GM12878 (cell line): Measurements from ENCODE around the gene B3GNT4. TPM values are rescaled to one million over a fixed set of nuclear protein-coding genes. Genes with fewer than 3 reads are reported as not detected.

ENCODE experiments used
- ATAC-seq: fragments of 200-7000 bp; cut with Tn5 transposase; 3 replicates; pipeline ENCODE4 v1.9.1; 2020; ENCODE audit warnings: mild to moderate bottlenecking, moderate library complexity
- BruUV-seq: library from RNA; stranded (reverse); fragments of 400-500 nt; replicated peaks from 2 replicates; lab custom pipeline; 2021; lab: Mats Ljungman, UMichigan
- CTCF ChIA-PET: fragments of 300-600 bp; sonication (Branson Sonifier 250); formaldehyde crosslinking; extraction: SDS; loops from one replicate; lab custom pipeline; 2021; ENCODE audit warnings: inconsistent platforms; lab: Yijun Ruan, JAX
- POLR2A ChIA-PET: fragments of 350-600 bp; formaldehyde crosslinking; extraction: SDS; loops from one replicate; lab custom pipeline; 2021; ENCODE audit warnings: inconsistent platforms; lab: Charles Lee
- RAD21 ChIA-PET: fragments of 300-600 bp; sonication (Branson Sonifier 250); formaldehyde crosslinking; loops from one replicate; lab custom pipeline; 2023; ENCODE audit warnings: antibody characterized with exemption; ENCODE audit not compliant: unreplicated experiment; lab: Charles Lee
- SMC1A ChIA-PET: fragments of 300-600 bp; sonication (Branson Sonifier 250); formaldehyde crosslinking; loops from one replicate; lab custom pipeline; 2023; ENCODE audit not compliant: unreplicated experiment, uncharacterized antibody; lab: Charles Lee
- DNase-seq: peaks from one replicate; pipeline ENCODE4 v3.0.0-alpha.2; 2011; ENCODE audit warnings: low read depth, low spot score
- FAIRE-seq: peaks from 3 replicates; lab custom pipeline; 2011; peaks lifted over from hg19 to GRCh38; lab: Jason Lieb, UNC
- H2AFZ ChIP-seq: 2 replicates; pipeline ENCODE4 v1.6.0; 2011; ENCODE audit warnings: low read depth, low read length, control low read depth; ENCODE audit not compliant: control insufficient read depth
- H3K27ac ChIP-seq: 2 replicates; pipeline ENCODE4 v1.5.1; 2011; ENCODE audit warnings: control low read depth; ENCODE audit not compliant: control insufficient read depth, insufficient read depth
- H3K27me3 ChIP-seq, 2 experiments: replicated peaks in 1 of 2; 2 replicates each; pipeline versions ENCODE4 v1.6.0 to v1.6.1; 2011; ENCODE audit warnings: low read length in 1 of 2; ENCODE audit not compliant: control insufficient read depth in 2 of 2, insufficient read depth in 2 of 2
- H3K36me3 ChIP-seq, 2 experiments: 2 replicates each; pipeline ENCODE4 v1.5.1; 2011; ENCODE audit warnings: low read length in 1 of 2; ENCODE audit not compliant: control insufficient read depth in 2 of 2, insufficient read depth in 2 of 2
- H3K4me1 ChIP-seq: 2 replicates; pipeline ENCODE4 v1.6.1; 2011; ENCODE audit warnings: mild to moderate bottlenecking, low read length, moderate library complexity, mixed read lengths; ENCODE audit not compliant: control insufficient read depth, insufficient read depth
- H3K4me2 ChIP-seq: 2 replicates; pipeline ENCODE4 v1.6.0; 2011; ENCODE audit warnings: control low read depth; ENCODE audit not compliant: control insufficient read depth, insufficient read depth
- H3K4me3 ChIP-seq: fragments of 200-600 bp; sonication (generic); 2 replicates; pipeline ENCODE4 v1.5.1; 2016
- H3K79me2 ChIP-seq: 2 replicates; pipeline ENCODE4 v1.6.0; 2011; ENCODE audit warnings: low read length; ENCODE audit not compliant: control insufficient read depth, insufficient read depth
- H3K9ac ChIP-seq: 2 replicates; pipeline ENCODE4 v1.8.0; 2011; ENCODE audit warnings: low read length, control low read depth, mixed read lengths; ENCODE audit not compliant: control insufficient read depth, insufficient read depth
- H3K9me3 ChIP-seq: replicated peaks from 3 replicates; pipeline ENCODE4 v1.5.1; 2011; ENCODE audit warnings: mild to moderate bottlenecking, low read length; ENCODE audit not compliant: control insufficient read depth, insufficient read depth
- H4K20me1 ChIP-seq: 2 replicates; pipeline ENCODE4 v1.6.0; 2011; ENCODE audit not compliant: control insufficient read depth, insufficient read depth
- BCL3 ChIP-seq: IDR thresholded peaks from 2 replicates; pipeline ENCODE4 v1.6.1; 2011; ENCODE audit warnings: borderline replicate concordance, low read depth, mild to moderate bottlenecking, moderate library complexity, low read length; ENCODE audit not compliant: insufficient read depth, poor library complexity, severe bottlenecking
- CHD2 ChIP-seq: IDR thresholded peaks from 2 replicates; pipeline ENCODE4 v1.6.1; 2011; ENCODE audit warnings: low read depth, low read length, improper control_type of control experiment, borderline replicate concordance
- EP300 ChIP-seq, 2 experiments: fragments of 150-350 bp in 1 of 2; IDR thresholded peaks; 2 replicates each; pipeline ENCODE4 v1.6.1; 2011 to 2012; ENCODE audit warnings: low read depth in 2 of 2, low read length in 2 of 2, borderline replicate concordance in 1 of 2, improper control_type of control experiment in 1 of 2, inconsistent platforms in 1 of 2; ENCODE audit not compliant: control insufficient read depth in 1 of 2
- TCF3 ChIP-seq: IDR thresholded peaks from 2 replicates; pipeline ENCODE4 v1.6.1; 2012; ENCODE audit warnings: low read depth, mild to moderate bottlenecking, low read length, borderline replicate concordance; ENCODE audit not compliant: insufficient read depth
- ZNF687 ChIP-seq: fragments of 450-650 bp; IDR thresholded peaks from 2 replicates; pipeline ENCODE4 v1.6.1; 2017; ENCODE audit warnings: mild to moderate bottlenecking, moderate library complexity
- WGBS: methylation state at CpG from one replicate; pipeline ENCODE4 v1.1.6; 2016; ENCODE audit warnings: low lambda C conversion rate; ENCODE audit not compliant: insufficient replicate concordance, insufficient coverage; ENCODE audit errors: missing lambda C conversion rate; 5-methylcytosine and 5-hydroxymethylcytosine counted together
- in situ Hi-C: fragments of 300-500 bp; cut with MboI; formaldehyde crosslinking; loops from 9 replicates; pipeline ENCODE4 v1.14.3; 2018; ENCODE audit warnings: mixed read lengths
- intact Hi-C: fragments of 100-400 bp; cut with micrococcal nuclease; formaldehyde crosslinking; loops from one replicate; pipeline ENCODE4 v1.14.2; 2022; ENCODE audit not compliant: unreplicated experiment
- polyA plus RNA-seq, 11 experiments: library from polyadenylated mRNA; depleted of rRNA in 4 of 11; unstranded in 6 of 11; stranded (reverse) in 5 of 11; fragments of >200 nt; fragmentation: Nextera tagmentation in 4 of 11; fragmentation: Illumina TruSeq in 1 of 11; extraction: Ambion mirVana in 4 of 11; extraction: Trizol in 1 of 11; gene quantifications; 1 replicate in 1 of 11; 2 replicates in 10 of 11; pipeline versions ENCODE4 v1.2.1 to v1.2.3, GENCODE V29; 2011 to 2016; ENCODE audit warnings: inconsistent platforms in 2 of 11, missing spikeins in 2 of 11, low read depth in 1 of 11
- total RNA-seq, 4 experiments: library from RNA; depleted of rRNA in 3 of 4; stranded (reverse); fragments of >200 nt in 3 of 4; fragmentation: Illumina TruSeq in 1 of 4; extraction: Trizol in 1 of 4; gene quantifications; 2 replicates each; pipeline versions ENCODE4 v1.2.1 to v1.2.3, GENCODE V29; 2013 to 2021

B3GNT4 gene
- total and polyA plus RNA-seq, 10 of the 15 experiments (the other 5 are each of a cell fraction or from before 2014, with no cell fraction given) = 0.04 to 0.95 (median 0.88) TPM; not detected in 7

GRCh38 chr12:122216445-122216844 lies 12.9 kb downstream of the B3GNT4 start:
- ChIA-PET POLR2A (interaction anchor here (0.5 kb wide), 1 partner anchor 65 kb away, joined by 3 read pairs; no protein-coding TSS in a partner anchor), RAD21 (no interaction called here), CTCF (interaction anchor here (1.1 to 1.6 kb wide), 3 partner anchors 15 to 93 kb away, joined by 3 to 6 read pairs (median 3); no protein-coding TSS in a partner anchor), SMC1A (no interaction called here)
- no peak overlapping the region for H2AFZ ChIP-seq
- WGBS = 100% methylated on average over 1 of the region's 1 CpG
- in situ Hi-C loops = no loop called here
- DNase-seq (no peak), ATAC-seq (no peak), FAIRE-seq (no peak)
- no TSS peak for BruUV-seq
- H4K20me1 ChIP-seq = no peaks in the 10 kb centered on the region
- H3K9me3 ChIP-seq = no peaks in the 10 kb centered on the region
- no peak overlapping the region for H3K4me2 ChIP-seq
- no peaks in the 10 kb centered on the region for H3K79me2 ChIP-seq
- no peaks in the 10 kb centered on the region for H3K27me3 ChIP-seq
- peaks cover 7 to 26% of the 10 kb centered on the region in 2 experiments for H3K36me3 ChIP-seq
- H3K9ac ChIP-seq = no peak overlapping the region
- no peak overlapping the region for H3K27ac ChIP-seq
- intact Hi-C loops = no loop called here
- TF ChIP-seq CHD2 (no peak), ZNF687 (no peak), TCF3 (no peak), EP300 (IDR thresholded peaks at IDR 0.05; ENCODE audit: borderline replicate concordance in 1 of 2, control insufficient read depth in 1 of 2, low read depth in 2 of 2, low read length in 2 of 2) (no peak), BCL3 (no peak)
- no peaks in the 10 kb centered on the region; the same call in 1 of the 2 replicates for H3K4me1 ChIP-seq
- no peak overlapping the region for H3K4me3 ChIP-seq
